CD14-positive monocyte (primary cell): ENCODE measurements around the gene PANK4. TPM values are rescaled to one million over a fixed set of nuclear protein-coding genes. Genes with fewer than 3 reads are reported as not detected.

ENCODE experiments used
- DNase-seq, 3 donors: peaks; one replicate each; pipeline ENCODE4 v3.0.0-alpha.2; 2011 to 2022
- H2AFZ ChIP-seq: 2 replicates; pipeline ENCODE4 v1.6.0; 2012; ENCODE audit warnings: mild to moderate bottlenecking, low read depth, low read length, inconsistent platforms; ENCODE audit not compliant: insufficient read depth, poor library complexity, severe bottlenecking
- H3K27ac ChIP-seq, 2 donors: 1 replicate in 1 of 2; 2 replicates in 1 of 2; pipeline ENCODE4 v1.5.1; 2012 to 2013; ENCODE audit warnings: low read length in 2 of 2, control low read depth in 1 of 2, inconsistent platforms in 1 of 2, low read depth in 1 of 2, mild to moderate bottlenecking in 1 of 2
- H3K27me3 ChIP-seq, 2 donors: one replicate each; pipeline versions ENCODE4 v1.6.0 to v1.6.1; 2011 to 2013; ENCODE audit warnings: low read length in 2 of 2; ENCODE audit not compliant: control insufficient read depth in 2 of 2, insufficient read depth in 2 of 2
- H3K36me3 ChIP-seq, 2 donors: replicated peaks in 1 of 2; 1 replicate in 1 of 2; 2 replicates in 1 of 2; pipeline versions ENCODE4 v1.5.1 to v1.6.1; 2012 to 2013; ENCODE audit warnings: low read length in 2 of 2, control low read depth in 1 of 2, inconsistent platforms in 1 of 2, mild to moderate bottlenecking in 1 of 2; ENCODE audit not compliant: insufficient read depth in 2 of 2, control insufficient read depth in 1 of 2
- H3K4me1 ChIP-seq, 2 donors: 1 replicate in 1 of 2; 2 replicates in 1 of 2; pipeline versions ENCODE4 v1.5.1 to v1.6.1; 2012 to 2013; ENCODE audit warnings: low read length in 2 of 2, control low read depth in 1 of 2, inconsistent platforms in 1 of 2, mild to moderate bottlenecking in 1 of 2, moderate library complexity in 1 of 2; ENCODE audit not compliant: insufficient read depth in 2 of 2, control insufficient read depth in 1 of 2
- H3K4me2 ChIP-seq: replicated peaks from 2 replicates; pipeline ENCODE3; 2012; ENCODE audit warnings: low read length, moderate library complexity, mild to moderate bottlenecking; ENCODE audit not compliant: poor library complexity, severe bottlenecking; ENCODE audit errors: extremely low read depth
- H3K4me3 ChIP-seq, 3 experiments: fragments of 200-600 bp in 1 of 3; sonication (generic) in 1 of 3; replicated peaks in 1 of 3; 1 replicate in 2 of 3; 2 replicates in 1 of 3; pipeline ENCODE4 v1.5.1; 2011 to 2013; ENCODE audit warnings: low read length in 3 of 3, mild to moderate bottlenecking in 3 of 3, control low read depth in 2 of 3, low read depth in 2 of 3, inconsistent platforms in 1 of 3, moderate library complexity in 1 of 3
- H3K79me2 ChIP-seq: 2 replicates; pipeline ENCODE4 v1.6.0; 2012; ENCODE audit warnings: mild to moderate bottlenecking, control low read depth, inconsistent platforms, low read length, moderate library complexity; ENCODE audit not compliant: insufficient read depth
- H3K9ac ChIP-seq: 2 replicates; pipeline ENCODE4 v1.6.0; 2017; ENCODE audit warnings: low read length, mild to moderate bottlenecking; ENCODE audit not compliant: insufficient read depth, poor library complexity, severe bottlenecking
- H3K9me3 ChIP-seq, 2 donors: replicated peaks in 1 of 2; 1 replicate in 1 of 2; 2 replicates in 1 of 2; pipeline versions ENCODE4 v1.5.1 to v1.6.1; 2012 to 2013; ENCODE audit warnings: low read length in 2 of 2, control low read depth in 1 of 2; ENCODE audit not compliant: control insufficient read depth in 1 of 2, insufficient read depth in 1 of 2
- H4K20me1 ChIP-seq: 2 replicates; pipeline ENCODE4 v1.6.0; 2012; ENCODE audit warnings: mild to moderate bottlenecking, low read length, control low read depth, moderate library complexity; ENCODE audit not compliant: insufficient read depth
- H3K27ac Mint-ChIP-seq, 7 donors: one replicate each; pipeline ENCODE4 v1.8.0; 2020; ENCODE audit warnings: mild to moderate bottlenecking in 7 of 7, mixed read lengths in 7 of 7, moderate library complexity in 6 of 7, inconsistent platforms in 2 of 7
- H3K27me3 Mint-ChIP-seq, 3 donors: one replicate each; pipeline ENCODE4 v1.8.0; 2021 to 2022; ENCODE audit warnings: low read depth in 3 of 3, mild to moderate bottlenecking in 3 of 3, mixed read lengths in 3 of 3, moderate library complexity in 3 of 3, inconsistent platforms in 1 of 3
- H3K36me3 Mint-ChIP-seq, 2 donors: one replicate each; pipeline ENCODE4 v1.8.0; 2020; ENCODE audit warnings: mixed read lengths in 2 of 2, inconsistent platforms in 1 of 2, mild to moderate bottlenecking in 1 of 2
- H3K4me1 Mint-ChIP-seq: one replicate; pipeline ENCODE4 v1.8.0; 2020; ENCODE audit warnings: mild to moderate bottlenecking, mixed read lengths
- H3K4me3 Mint-ChIP-seq, 2 donors: one replicate each; pipeline ENCODE4 v1.8.0; 2020; ENCODE audit warnings: mild to moderate bottlenecking in 2 of 2, mixed read lengths in 2 of 2, moderate library complexity in 1 of 2
- H3K9me3 Mint-ChIP-seq, 7 donors: one replicate each; pipeline ENCODE4 v1.8.0; 2020 to 2022; ENCODE audit warnings: mixed read lengths in 7 of 7, mild to moderate bottlenecking in 6 of 7, moderate library complexity in 6 of 7, inconsistent platforms in 2 of 7
- WGBS: methylation state at CpG from one replicate; pipeline ENCODE4 v1.1.5; 2013; ENCODE audit warnings: missing lambda C conversion rate; ENCODE audit not compliant: insufficient coverage; 5-methylcytosine and 5-hydroxymethylcytosine counted together
- intact Hi-C, 2 donors: fragments of 100-400 bp; cut with micrococcal nuclease; formaldehyde crosslinking; loops; one replicate each; pipeline versions ENCODE4 v1.15.0 to v1.15.1; 2023
- polyA plus RNA-seq, 3 donors: library from polyadenylated mRNA; depleted of rRNA in 1 of 3; unstranded in 2 of 3; stranded (reverse) in 1 of 3; fragments of 300-500 nt in 2 of 3; fragments of >200 nt in 1 of 3; fragmentation: Illumina TruSeq in 2 of 3; gene quantifications; 1 replicate in 2 of 3; 2 replicates in 1 of 3; pipeline ENCODE4 v1.2.3, GENCODE V29; 2012 to 2021
- TF ChIP-seq, protein P1 (sequence below): fragments of 200-600 bp; IDR thresholded peaks from one replicate; pipeline ENCODE4 v1.8.0; 2022; ENCODE audit warnings: antibody characterized with exemption, mild to moderate bottlenecking

PANK4 gene
- polyA plus RNA-seq, 3 donors, result 11.9 to 30.2 (median 13.7) TPM

DNA sequence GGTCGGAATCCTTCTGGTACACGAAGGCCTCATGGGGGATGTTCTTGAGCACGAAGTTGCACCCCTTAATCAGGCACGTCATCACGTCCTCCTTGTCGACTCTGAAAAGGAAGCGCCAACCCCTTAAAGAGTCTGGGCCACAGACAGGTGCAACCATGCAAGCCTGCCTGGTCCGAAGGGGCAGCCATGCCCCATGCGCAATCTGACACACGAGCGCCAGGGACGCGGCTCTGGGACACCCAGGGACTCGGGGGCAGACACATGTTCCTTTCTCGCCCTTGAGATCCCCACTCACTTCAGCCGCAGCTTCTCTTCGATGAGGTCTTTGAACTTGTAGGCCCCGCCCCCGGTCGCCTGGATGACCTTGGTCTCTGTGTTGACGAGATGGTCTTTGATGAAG lies 5.6 kb downstream of the PANK4 start:
- Histone ChIP-seq H3K4me3 (no peak overlapping the region), H3K27me3 (no peaks in the 10 kb centered on the region), H3K4me1 (peaks cover 14 to 19% of the 10 kb centered on the region in 2 donors), H3K9ac (no peak overlapping the region), H3K4me2 (no peak overlapping the region), H3K36me3 (peaks cover 57 to 70% of the 10 kb centered on the region in 2 donors), H3K27ac (no peak overlapping the region), H2AFZ (no peak overlapping the region), H3K9me3 (no peaks in the 10 kb centered on the region), H4K20me1 (peaks cover 83% of the 10 kb centered on the region), H3K79me2 (peaks cover 44% of the 10 kb centered on the region)
- H3K4me1 Mint-ChIP-seq, result peaks cover 19% of the 10 kb centered on the region
- H3K9me3 Mint-ChIP-seq, result no peaks in the 10 kb centered on the region
- peaks cover 58 to 77% of the 10 kb centered on the region in 2 donors for H3K36me3 Mint-ChIP-seq
- WGBS, result 97% methylated on average over 18 of the region's 21 CpGs
- H3K27me3 Mint-ChIP-seq, result peaks cover 0 to 1% (median 0%) of the 10 kb centered on the region in 3 donors
- intact Hi-C loops, result loop anchor here (5.0 to 10.0 kb wide), 2 partner anchors 129 to 316 kb away; partner anchors contain the start of genes MORN1 (in 1 of the 2) and RER1 (in 1 of the 2)
- no peak overlapping the region for H3K27ac Mint-ChIP-seq
- no peak overlapping the region for H3K4me3 Mint-ChIP-seq
- TF ChIP-seq, protein P1, sequence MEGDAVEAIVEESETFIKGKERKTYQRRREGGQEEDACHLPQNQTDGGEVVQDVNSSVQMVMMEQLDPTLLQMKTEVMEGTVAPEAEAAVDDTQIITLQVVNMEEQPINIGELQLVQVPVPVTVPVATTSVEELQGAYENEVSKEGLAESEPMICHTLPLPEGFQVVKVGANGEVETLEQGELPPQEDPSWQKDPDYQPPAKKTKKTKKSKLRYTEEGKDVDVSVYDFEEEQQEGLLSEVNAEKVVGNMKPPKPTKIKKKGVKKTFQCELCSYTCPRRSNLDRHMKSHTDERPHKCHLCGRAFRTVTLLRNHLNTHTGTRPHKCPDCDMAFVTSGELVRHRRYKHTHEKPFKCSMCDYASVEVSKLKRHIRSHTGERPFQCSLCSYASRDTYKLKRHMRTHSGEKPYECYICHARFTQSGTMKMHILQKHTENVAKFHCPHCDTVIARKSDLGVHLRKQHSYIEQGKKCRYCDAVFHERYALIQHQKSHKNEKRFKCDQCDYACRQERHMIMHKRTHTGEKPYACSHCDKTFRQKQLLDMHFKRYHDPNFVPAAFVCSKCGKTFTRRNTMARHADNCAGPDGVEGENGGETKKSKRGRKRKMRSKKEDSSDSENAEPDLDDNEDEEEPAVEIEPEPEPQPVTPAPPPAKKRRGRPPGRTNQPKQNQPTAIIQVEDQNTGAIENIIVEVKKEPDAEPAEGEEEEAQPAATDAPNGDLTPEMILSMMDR, result no peak
- DNase-seq, result no peak

- H3K36me3 ChIP-seq, result peaks cover 63 to 76% of the 10 kb centered on the region in 2 donors
- peaks cover 64 to 81% of the 10 kb centered on the region in 2 donors for H3K36me3 Mint-ChIP-seq
- 98% methylated on average over 8 of the region's 20 CpGs for WGBS
- H2AFZ ChIP-seq, result no peak overlapping the region
- no peak overlapping the region for H3K4me3 Mint-ChIP-seq
- no peak overlapping the region for H3K4me3 ChIP-seq
- H3K27ac Mint-ChIP-seq, result no peak overlapping the region
- H3K9ac ChIP-seq, result no peak overlapping the region
- H3K4me2 ChIP-seq, result no peak overlapping the region
- peaks cover 14% of the 10 kb centered on the region for H3K4me1 Mint-ChIP-seq
- peaks cover 83% of the 10 kb centered on the region for H4K20me1 ChIP-seq
- H3K27ac ChIP-seq, result no peak overlapping the region
- H3K27me3 ChIP-seq, result no peaks in the 10 kb centered on the region
- no peak for DNase-seq
- H3K27me3 Mint-ChIP-seq, result peaks cover 0 to 1% (median 0%) of the 10 kb centered on the region in 3 donors
- H3K9me3 Mint-ChIP-seq, result no peaks in the 10 kb centered on the region
- peaks cover 8 to 13% of the 10 kb centered on the region in 2 donors for H3K4me1 ChIP-seq
- H3K9me3 ChIP-seq, result no peaks in the 10 kb centered on the region
- intact Hi-C loops, result loop anchor here (5.0 to 10.0 kb wide), 2 partner anchors 128 to 315 kb away; partner anchors contain the start of genes MORN1 (in 1 of the 2) and RER1 (in 1 of the 2)
- TF ChIP-seq, protein P1, result no peak
- peaks cover 38% of the 10 kb centered on the region for H3K79me2 ChIP-seq
Measured at GRCh38 chr1:2520206-2520605, 6.2 kb downstream of the PANK4 start.
